Osteocyte (in vitro differentiated cells): ENCODE data around the gene FGF11. TPM values are rescaled to one million over a fixed set of nuclear protein-coding genes. Genes with fewer than 3 reads are reported as not detected.
A peak's percentile ranks its signal among the peaks of the same experiment; 100 is the strongest.

Source experiments
- DNase-seq: peaks from one replicate; pipeline ENCODE4 v3.0.0; 2021; ENCODE audit warnings: mixed read lengths; ENCODE audit not compliant: unreplicated experiment; ENCODE audit errors: extremely low spot score
- H3K27ac Mint-ChIP-seq: one replicate; pipeline ENCODE4 v1.8.0; 2021; ENCODE audit warnings: mild to moderate bottlenecking, mixed read lengths; ENCODE audit not compliant: unreplicated experiment
- H3K27me3 Mint-ChIP-seq: one replicate; pipeline ENCODE4 v1.8.0; 2021; ENCODE audit warnings: mixed read lengths; ENCODE audit not compliant: unreplicated experiment
- H3K36me3 Mint-ChIP-seq: one replicate; pipeline ENCODE4 v1.8.0; 2021; ENCODE audit warnings: mixed read lengths; ENCODE audit not compliant: unreplicated experiment
- H3K4me1 Mint-ChIP-seq: one replicate; pipeline ENCODE4 v1.8.0; 2021; ENCODE audit warnings: mixed read lengths; ENCODE audit not compliant: unreplicated experiment
- H3K4me3 Mint-ChIP-seq: one replicate; pipeline ENCODE4 v1.8.0; 2021; ENCODE audit warnings: mild to moderate bottlenecking, moderate library complexity, mixed read lengths; ENCODE audit not compliant: unreplicated experiment
- H3K9me3 Mint-ChIP-seq: one replicate; pipeline ENCODE4 v1.8.0; 2021; ENCODE audit warnings: mixed read lengths; ENCODE audit not compliant: unreplicated experiment
- CTCF ChIP-seq: fragments of 200-600 bp; sonication (generic); IDR thresholded peaks from 2 replicates; pipeline ENCODE4 v1.5.0; 2021; ENCODE audit warnings: antibody characterized with exemption, mild to moderate bottlenecking, moderate library complexity
- total RNA-seq: library from RNA; stranded (reverse); gene quantifications from 2 replicates; pipeline ENCODE4 v1.2.1, GENCODE V29; 2021

Gene FGF11
- total RNA-seq, 1 donor from 2014 or later: 1.3 TPM

GRCh38 chr17:7429722-7430121, 9.6 kb upstream of the FGF11 start:
- Mint-ChIP-seq H3K36me3 (no peaks in the 10 kb centered on the region), H3K4me1 (no peaks in the 10 kb centered on the region), H3K4me3 (no peak overlapping the region), H3K27me3 (no peaks in the 10 kb centered on the region), H3K27ac (no peak overlapping the region), H3K9me3 (no peaks in the 10 kb centered on the region)
- no peak for DNase-seq
- no peak for TF ChIP-seq CTCF

GRCh38 chr17:7431231-7431630, 8.1 kb upstream of the FGF11 start:
- Mint-ChIP-seq H3K9me3 (no peaks in the 10 kb centered on the region), H3K4me3 (no peak overlapping the region), H3K4me1 (peaks cover 7% of the 10 kb centered on the region), H3K27me3 (no peaks in the 10 kb centered on the region), H3K27ac (no peak overlapping the region), H3K36me3 (no peaks in the 10 kb centered on the region)
- DNase-seq: no peak
- TF ChIP-seq CTCF: no peak

GRCh38 chr17:7432296-7432695, 7.0 kb upstream of the FGF11 start:
- Mint-ChIP-seq H3K9me3 (no peaks in the 10 kb centered on the region), H3K27me3 (peaks cover 2% of the 10 kb centered on the region), H3K27ac (no peak overlapping the region), H3K4me1 (peaks cover 14% of the 10 kb centered on the region), H3K4me3 (no peak overlapping the region), H3K36me3 (no peaks in the 10 kb centered on the region)
- no peak for DNase-seq
- TF ChIP-seq CTCF: no peak

GRCh38 chr17:7435676-7436555, 3.4 kb upstream of the FGF11 start:
- peak overlapping the region; percentile 81 for H3K4me3 Mint-ChIP-seq
- peaks cover 43% of the 10 kb centered on the region for H3K4me1 Mint-ChIP-seq
- peaks cover 2% of the 10 kb centered on the region for H3K36me3 Mint-ChIP-seq
- peaks cover 25% of the 10 kb centered on the region for H3K27me3 Mint-ChIP-seq
- no peaks in the 10 kb centered on the region for H3K9me3 Mint-ChIP-seq
- DNase-seq: no peak
- H3K27ac Mint-ChIP-seq: peak overlapping the region; percentile 82
- peak; percentile 24 for TF ChIP-seq CTCF

GRCh38 chr17:7436556-7437368, 2.5 kb upstream of the FGF11 start:
- Mint-ChIP-seq H3K4me1 (peaks cover 43% of the 10 kb centered on the region), H3K4me3 (peak overlapping the region; percentile 81), H3K27me3 (peaks cover 28% of the 10 kb centered on the region), H3K27ac (peak overlapping the region; percentile 82), H3K9me3 (no peaks in the 10 kb centered on the region), H3K36me3 (peaks cover 2% of the 10 kb centered on the region)
- peak; percentile 92 for DNase-seq
- peak; percentile 91 for TF ChIP-seq CTCF
